ENCODE data around the gene TANGO6.

The TANGO6 gene

GRCh38 chr16:68972013-68972412 lies 128.7 kb downstream of the TANGO6 start:
- in situ Hi-C loops (cut with MboI; ENCODE audit: low sequenced_read_pairs, unreplicated experiment), result no loop called here
- no peak for DNase-seq (ENCODE audit: low spot score)
- TF ChIP-seq CTCF (IDR thresholded peaks at IDR 0.05; ENCODE audit: borderline replicate concordance, control extremely low read depth, extremely low read depth, insufficient read depth, missing control alignments), result no peak

- DNase-seq (ENCODE audit: low spot score), result no peak
- in situ Hi-C loops (cut with MboI; ENCODE audit: low sequenced_read_pairs, unreplicated experiment), result no loop called here
- no peak for TF ChIP-seq CTCF (IDR thresholded peaks at IDR 0.05; ENCODE audit: borderline replicate concordance, control extremely low read depth, extremely low read depth, insufficient read depth, missing control alignments)
These were observed 129.4 kb downstream of the TANGO6 start for GRCh38 chr16:68972720-68973119.

GRCh38 chr16:68973611-68974120 lies 130.3 kb downstream of the TANGO6 start:
- DNase-seq (ENCODE audit: low spot score), result no peak
- no peak for TF ChIP-seq CTCF (IDR thresholded peaks at IDR 0.05; ENCODE audit: borderline replicate concordance, control extremely low read depth, extremely low read depth, insufficient read depth, missing control alignments)
- in situ Hi-C loops (cut with MboI; ENCODE audit: low sequenced_read_pairs, unreplicated experiment), result no loop called here

- no peak for TF ChIP-seq CTCF (IDR thresholded peaks at IDR 0.05; ENCODE audit: borderline replicate concordance, control extremely low read depth, extremely low read depth, insufficient read depth, missing control alignments)
- no peak for DNase-seq (ENCODE audit: low spot score)
- in situ Hi-C loops (cut with MboI; ENCODE audit: low sequenced_read_pairs, unreplicated experiment), result no loop called here
These were observed 135.1 kb downstream of the TANGO6 start for GRCh38 chr16:68978303-68978954.

GRCh38 chr16:68980695-68981315 lies 137.5 kb downstream of the TANGO6 start:
- no peak for TF ChIP-seq CTCF (IDR thresholded peaks at IDR 0.05; ENCODE audit: borderline replicate concordance, control extremely low read depth, extremely low read depth, insufficient read depth, missing control alignments)
- no peak for DNase-seq (ENCODE audit: low spot score)
- in situ Hi-C loops (cut with MboI; ENCODE audit: low sequenced_read_pairs, unreplicated experiment), result no loop called here

GRCh38 chr16:68981971-68982370 lies 138.6 kb downstream of the TANGO6 start:
- in situ Hi-C loops (cut with MboI; ENCODE audit: low sequenced_read_pairs, unreplicated experiment), result no loop called here
- TF ChIP-seq CTCF (IDR thresholded peaks at IDR 0.05; ENCODE audit: borderline replicate concordance, control extremely low read depth, extremely low read depth, insufficient read depth, missing control alignments), result no peak
- no peak for DNase-seq (ENCODE audit: low spot score)

All from GM13976 (cell line).